Activated T-cell treated with anti-CD3 and anti-CD28 coated beads, Interleukin-2, amount 50 U/mL, for 1 hour (primary cell): ENCODE data around the gene PYCARD.
"Not testable (repeated sequence)": the region's sequence is repeated elsewhere in the genome, so short reads cannot be mapped to it uniquely, and the experiment has no call there.

ENCODE experiments used
- DNase-seq: peaks from one replicate; pipeline ENCODE4 v3.0.0-alpha.2; 2020

The PYCARD gene

GRCh38 chr16:31189412-31189778 lies 13.2 kb downstream of the PYCARD start:
- no peak for DNase-seq

GRCh38 chr16:31188450-31189411 lies 13.8 kb downstream of the PYCARD start:
- no peak for DNase-seq

GRCh38 chr16:31187808-31188189 lies 14.8 kb downstream of the PYCARD start:
- DNase-seq = no peak

- DNase-seq = no peak
Observed at GRCh38 chr16:31186930-31187807, 15.4 kb downstream of the PYCARD start.

- no peak for DNase-seq
Observed at GRCh38 chr16:31186176-31186575, 16.4 kb downstream of the PYCARD start.

- DNase-seq = no peak
Observed at GRCh38 chr16:31185339-31185738, 17.2 kb downstream of the PYCARD start.

GRCh38 chr16:31184888-31185287 lies 17.7 kb downstream of the PYCARD start:
- no peak for DNase-seq

GRCh38 chr16:31183432-31184428 lies 18.8 kb downstream of the PYCARD start:
- DNase-seq = no peak

GRCh38 chr16:31182391-31182790 lies 20.2 kb downstream of the PYCARD start:
- DNase-seq = no peak

GRCh38 chr16:31181102-31181830 lies 21.3 kb downstream of the PYCARD start:
- DNase-seq = peak; percentile 38

- DNase-seq = peak; percentile 94
Observed at GRCh38 chr16:31179747-31180459, 22.7 kb downstream of the PYCARD start, which contains the start of gene FUS. TSS of gene FUS (plus strand) at chr16:31180139. CDS start at chr16:31180215, 76 bp downstream.

- no peak for DNase-seq
Observed at GRCh38 chr16:31179219-31179746, 23.3 kb downstream of the PYCARD start.

- peak; percentile 53 for DNase-seq
Observed at GRCh38 chr16:31177136-31177535, 25.4 kb downstream of the PYCARD start.

- DNase-seq = not testable (repeated sequence)
Observed at GRCh38 chr16:31170048-31170447, 32.5 kb downstream of the PYCARD start.

GRCh38 chr16:31168848-31169247 lies 33.7 kb downstream of the PYCARD start:
- DNase-seq = no peak

- no peak for DNase-seq
Observed at GRCh38 chr16:31167315-31167714, 35.2 kb downstream of the PYCARD start.

- no peak for DNase-seq
Observed at GRCh38 chr16:31157136-31157535, 45.4 kb downstream of the PYCARD start.
